Stimulated activated naive CD4-positive, alpha-beta T cell (primary cell): ENCODE data around the gene ICAM4.
"Not testable (repeated sequence)": the region's sequence is repeated elsewhere in the genome, so short reads cannot be mapped to it uniquely, and the experiment has no call there.

ENCODE experiments used
- DNase-seq, 6 experiments: peaks; one replicate each; lab custom pipeline; 2025; lab: John Stamatoyannopoulos, UW

Gene ICAM4, protein sequence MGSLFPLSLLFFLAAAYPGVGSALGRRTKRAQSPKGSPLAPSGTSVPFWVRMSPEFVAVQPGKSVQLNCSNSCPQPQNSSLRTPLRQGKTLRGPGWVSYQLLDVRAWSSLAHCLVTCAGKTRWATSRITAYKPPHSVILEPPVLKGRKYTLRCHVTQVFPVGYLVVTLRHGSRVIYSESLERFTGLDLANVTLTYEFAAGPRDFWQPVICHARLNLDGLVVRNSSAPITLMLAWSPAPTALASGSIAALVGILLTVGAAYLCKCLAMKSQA

DNA sequence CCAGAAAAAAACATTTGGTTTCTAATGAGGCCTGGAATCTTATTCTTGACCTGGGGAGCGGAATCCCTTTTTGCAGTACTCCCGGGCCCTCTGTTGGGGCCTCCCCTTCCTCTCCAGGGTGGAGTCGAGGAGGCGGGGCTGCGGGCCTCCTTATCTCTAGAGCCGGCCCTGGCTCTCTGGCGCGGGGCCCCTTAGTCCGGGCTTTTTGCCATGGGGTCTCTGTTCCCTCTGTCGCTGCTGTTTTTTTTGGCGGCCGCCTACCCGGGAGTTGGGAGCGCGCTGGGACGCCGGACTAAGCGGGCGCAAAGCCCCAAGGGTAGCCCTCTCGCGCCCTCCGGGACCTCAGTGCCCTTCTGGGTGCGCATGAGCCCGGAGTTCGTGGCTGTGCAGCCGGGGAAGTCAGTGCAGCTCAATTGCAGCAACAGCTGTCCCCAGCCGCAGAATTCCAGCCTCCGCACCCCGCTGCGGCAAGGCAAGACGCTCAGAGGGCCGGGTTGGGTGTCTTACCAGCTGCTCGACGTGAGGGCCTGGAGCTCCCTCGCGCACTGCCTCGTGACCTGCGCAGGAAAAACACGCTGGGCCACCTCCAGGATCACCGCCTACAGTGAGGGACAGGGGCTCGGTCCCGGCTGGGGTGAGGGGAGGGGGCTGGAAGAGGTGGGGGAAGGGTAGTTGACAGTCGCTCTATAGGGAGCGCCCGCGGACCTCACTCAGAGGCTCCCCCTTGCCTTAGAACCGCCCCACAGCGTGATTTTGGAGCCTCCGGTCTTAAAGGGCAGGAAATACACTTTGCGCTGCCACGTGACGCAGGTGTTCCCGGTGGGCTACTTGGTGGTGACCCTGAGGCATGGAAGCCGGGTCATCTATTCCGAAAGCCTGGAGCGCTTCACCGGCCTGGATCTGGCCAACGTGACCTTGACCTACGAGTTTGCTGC is at the start of gene ICAM4:
Gene ICAM4, plus strand, starts transcription at position 153 of the 935 bp plus-strand sequence. Its CDS starts 58 bp downstream, at position 211.
- DNase-seq = peak in 3 of 6 experiments; percentile 22 to 28 (median 24)

GRCh38 chr19:10237702-10238101 is 49.1 kb upstream of the ICAM4 start:
- DNase-seq = no peak

GRCh38 chr19:10238172-10238783 is 48.5 kb upstream of the ICAM4 start:
- DNase-seq = no peak

- not testable (repeated sequence) for DNase-seq
These were observed 44.8 kb upstream of the ICAM4 start for GRCh38 chr19:10241826-10242449.

DNA sequence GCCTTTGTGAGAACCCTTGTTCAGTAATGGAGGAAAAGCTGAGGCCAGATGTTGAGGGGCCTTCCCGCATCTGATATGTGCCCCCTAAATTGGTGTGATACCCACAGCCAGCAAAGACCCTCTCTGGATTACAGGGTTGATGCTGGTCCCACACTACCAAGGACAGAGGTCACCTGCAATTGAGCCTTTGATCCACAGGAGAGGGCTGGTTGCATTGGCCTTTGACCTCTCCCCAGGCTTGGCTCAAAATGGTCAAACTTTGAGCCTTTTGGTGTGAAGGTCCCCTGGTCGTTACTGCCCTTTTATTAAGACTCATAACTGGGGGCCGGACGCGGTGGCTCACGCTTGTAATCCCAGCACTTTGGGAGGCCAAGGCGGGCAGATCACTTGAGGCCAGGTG is 43.1 kb upstream of the ICAM4 start:
- no peak for DNase-seq

DNA sequence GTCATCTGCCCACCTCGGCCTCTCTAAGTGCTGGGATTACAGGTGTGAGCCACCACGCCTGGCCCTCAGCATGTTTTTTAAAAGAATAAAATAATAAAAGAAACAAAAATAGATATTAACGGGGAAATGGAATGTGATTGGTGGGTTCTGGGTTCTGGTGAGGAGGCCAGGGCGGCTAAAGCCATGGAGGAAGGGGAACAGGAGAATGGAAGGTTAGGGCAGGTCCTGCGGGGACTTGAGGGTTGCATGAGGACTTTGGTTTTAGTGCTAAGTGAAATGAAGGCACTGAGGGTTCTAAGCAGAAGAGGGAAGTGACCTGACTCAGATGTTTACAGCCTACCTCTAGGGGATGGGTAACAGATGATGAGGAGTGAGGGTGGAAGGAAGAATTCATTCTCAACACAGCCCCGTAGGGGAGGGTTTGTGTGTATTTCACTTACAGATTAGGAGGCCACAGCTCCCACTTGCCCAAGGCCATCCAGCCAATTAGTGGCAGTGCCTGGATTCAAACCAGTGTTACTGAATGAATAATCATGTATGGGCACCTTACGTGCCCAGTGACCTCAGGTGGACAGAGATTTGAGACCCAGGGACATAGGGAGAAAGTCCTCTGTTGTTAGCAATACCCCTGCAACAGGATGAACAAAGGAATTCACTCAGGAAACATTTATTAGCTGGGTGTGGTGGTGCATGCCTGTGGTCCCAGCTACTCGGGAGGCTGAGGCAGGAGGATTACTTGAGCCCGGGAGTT is 41.4 kb upstream of the ICAM4 start:
- no peak for DNase-seq

DNA sequence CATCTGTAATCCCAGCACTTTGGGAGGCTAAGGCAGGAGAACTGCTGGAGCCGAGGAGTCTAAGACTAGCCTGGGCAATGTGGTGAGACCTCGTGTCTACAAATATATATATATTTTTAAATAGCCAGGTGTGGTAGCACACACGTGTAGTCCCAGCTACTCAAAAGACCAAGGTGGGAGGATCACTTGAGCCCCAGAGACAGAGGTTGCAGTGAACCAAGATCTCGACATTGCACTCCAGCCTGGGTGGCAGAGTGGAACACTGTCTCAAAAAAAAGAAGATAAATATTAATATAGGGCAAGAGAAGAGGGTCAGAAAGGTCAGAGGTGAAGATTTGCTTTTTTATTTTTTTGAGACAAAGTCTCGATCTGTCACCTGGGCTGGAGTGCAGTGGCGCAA is 40.2 kb upstream of the ICAM4 start:
- DNase-seq = no peak

DNA sequence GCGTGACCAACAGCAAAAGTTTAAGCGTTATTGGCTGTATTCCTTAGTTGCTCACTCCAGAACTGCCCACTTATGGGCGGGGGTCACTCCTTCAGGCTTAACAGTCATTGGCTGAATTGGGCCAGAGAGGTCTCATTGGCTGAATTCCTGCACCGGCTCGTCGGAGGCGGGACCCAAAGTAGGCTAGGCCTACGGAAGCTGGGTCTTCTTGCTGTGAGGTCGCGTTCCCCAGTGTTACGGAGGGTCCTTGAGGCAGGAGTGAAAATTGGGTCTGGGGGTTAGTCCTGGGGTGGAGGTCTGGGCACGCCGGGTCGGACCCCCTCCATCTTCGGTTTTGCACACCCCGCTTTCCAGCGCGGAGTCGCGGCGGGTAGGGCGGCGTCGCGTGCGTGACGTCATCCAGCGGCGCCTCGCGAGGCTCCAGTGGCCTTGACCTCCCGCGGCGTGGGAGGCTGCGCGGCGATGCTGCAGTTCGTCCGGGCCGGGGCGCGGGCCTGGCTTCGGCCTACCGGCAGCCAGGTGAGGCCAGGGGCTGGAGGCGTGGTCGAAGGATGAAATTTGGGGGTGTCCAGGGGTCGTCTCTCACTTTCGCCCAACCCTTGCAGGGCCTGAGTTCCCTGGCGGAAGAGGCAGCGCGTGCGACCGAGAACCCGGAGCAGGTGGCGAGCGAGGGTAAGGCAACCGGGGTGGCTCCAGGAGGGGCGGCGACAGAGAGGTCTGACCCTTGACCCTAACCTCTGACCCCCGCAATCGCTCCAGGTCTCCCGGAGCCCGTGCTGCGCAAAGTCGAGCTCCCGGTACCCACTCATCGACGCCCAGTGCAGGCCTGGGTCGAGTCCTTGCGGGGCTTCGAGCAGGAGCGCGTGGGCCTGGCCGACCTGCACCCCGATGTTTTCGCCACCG is 34.7 kb upstream of the ICAM4 start, which contains the start of gene MRPL4:
Gene MRPL4, plus strand, starts transcription at position 423 of the 903 bp plus-strand sequence. Its CDS starts 40 bp downstream, at position 463.
- DNase-seq = peak; percentile 92 to 99 (median 96)

GRCh38 chr19:10252707-10253106 is 34.0 kb upstream of the ICAM4 start:
- DNase-seq = no peak

DNA sequence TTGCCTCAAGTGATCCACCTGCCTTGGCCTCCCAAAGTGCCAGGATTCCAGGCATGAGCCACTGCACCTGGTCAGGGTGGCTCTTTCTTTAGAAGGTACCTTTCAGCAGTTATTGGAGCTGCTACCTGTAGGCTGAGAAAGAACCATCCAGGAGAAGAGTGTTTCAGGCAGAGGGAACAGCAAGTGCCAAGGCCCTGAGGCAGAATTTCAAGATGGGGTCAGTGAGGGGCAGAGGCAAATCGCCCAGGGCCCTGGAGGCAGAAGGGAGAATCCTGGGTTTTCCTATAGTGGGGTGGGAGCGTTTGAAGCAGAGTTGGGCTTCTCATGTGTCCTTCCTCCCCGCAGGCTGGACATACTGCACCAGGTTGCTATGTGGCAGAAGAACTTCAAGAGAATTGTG is 32.5 kb upstream of the ICAM4 start:
- DNase-seq = no peak

- no peak for DNase-seq
These were observed 31.4 kb upstream of the ICAM4 start for GRCh38 chr19:10255358-10255757.

DNA sequence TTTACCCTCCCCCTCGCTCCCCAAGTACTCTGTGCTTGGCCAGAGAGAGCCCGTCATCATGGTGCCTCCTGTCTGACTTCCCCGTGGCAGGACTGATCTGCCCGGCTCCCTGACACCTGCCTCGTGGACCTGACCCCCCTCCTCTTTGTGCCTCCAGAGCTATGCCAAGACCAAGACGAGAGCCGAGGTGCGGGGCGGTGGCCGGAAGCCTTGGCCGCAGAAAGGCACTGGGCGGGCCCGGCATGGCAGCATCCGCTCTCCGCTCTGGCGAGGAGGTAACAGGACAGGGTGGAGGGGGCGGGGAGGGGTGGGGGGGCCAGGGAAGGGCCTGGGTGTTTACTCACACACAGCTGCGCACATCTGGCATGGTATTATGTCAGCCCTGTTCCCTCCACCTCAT is 30.2 kb upstream of the ICAM4 start:
- no peak for DNase-seq

DNA sequence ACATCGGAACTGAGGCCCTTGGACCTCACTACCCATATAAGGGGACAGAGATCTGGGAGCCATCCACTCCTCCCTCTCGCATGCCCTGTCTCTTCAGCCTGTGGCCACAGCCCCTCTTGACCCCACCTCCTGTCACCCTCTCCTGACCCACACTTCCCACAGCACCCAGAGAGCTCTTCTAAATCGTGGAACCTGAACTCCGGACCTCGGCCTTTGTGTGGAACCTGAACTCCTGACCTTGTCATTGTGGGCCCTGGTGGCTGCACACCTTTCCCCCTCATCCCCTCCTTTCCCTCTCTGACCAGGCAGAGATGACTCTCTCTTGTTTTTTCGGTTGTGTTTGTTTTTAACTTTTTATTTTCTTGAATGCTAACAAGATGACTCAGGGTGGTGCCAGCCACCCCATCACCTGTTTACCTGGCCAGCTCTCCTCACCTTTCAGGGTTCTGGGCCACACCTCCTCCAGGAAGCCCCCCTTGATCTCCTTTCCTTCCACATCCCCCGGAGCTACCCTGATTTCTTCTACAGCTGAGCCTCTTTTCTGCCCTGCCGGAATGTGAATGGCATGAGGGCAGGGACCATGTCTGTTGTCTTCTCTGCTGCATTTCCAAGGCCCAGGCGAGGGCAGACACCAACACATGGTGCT is 29.7 kb upstream of the ICAM4 start:
- DNase-seq = no peak

- DNase-seq = no peak
These were observed 28.6 kb upstream of the ICAM4 start for GRCh38 chr19:10258080-10258710.

GRCh38 chr19:10259162-10259905 is 27.4 kb upstream of the ICAM4 start:
- DNase-seq = peak; percentile 66 to 87 (median 82)

GRCh38 chr19:10260141-10260584 is 26.6 kb upstream of the ICAM4 start:
- no peak for DNase-seq

GRCh38 chr19:10262771-10263170 is 24.0 kb upstream of the ICAM4 start:
- no peak for DNase-seq

- no peak for DNase-seq
These were observed 20.0 kb upstream of the ICAM4 start for GRCh38 chr19:10266706-10267105.
